Measurements from ENCODE around the gene TLK1.

DNA sequence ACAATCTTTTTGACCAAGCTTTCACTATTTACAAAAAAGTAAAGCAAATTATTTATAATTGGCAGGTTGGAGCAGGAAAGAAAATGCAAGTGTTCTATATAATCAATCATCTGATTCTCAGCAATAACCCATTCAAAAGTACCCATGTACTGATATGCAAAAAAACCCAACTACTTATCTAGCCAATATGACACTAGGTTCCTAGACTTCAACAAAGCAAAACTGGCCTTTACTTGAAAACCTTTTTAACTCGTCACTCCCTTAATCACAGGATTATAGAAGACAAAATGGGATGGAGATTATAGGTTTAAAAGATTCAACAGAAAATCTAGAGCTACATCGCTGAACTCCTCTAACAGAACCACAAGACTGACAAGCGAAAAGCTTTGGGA is 3.6 kb downstream of the TLK1 start:
- TF ChIP-seq, protein P1, sequence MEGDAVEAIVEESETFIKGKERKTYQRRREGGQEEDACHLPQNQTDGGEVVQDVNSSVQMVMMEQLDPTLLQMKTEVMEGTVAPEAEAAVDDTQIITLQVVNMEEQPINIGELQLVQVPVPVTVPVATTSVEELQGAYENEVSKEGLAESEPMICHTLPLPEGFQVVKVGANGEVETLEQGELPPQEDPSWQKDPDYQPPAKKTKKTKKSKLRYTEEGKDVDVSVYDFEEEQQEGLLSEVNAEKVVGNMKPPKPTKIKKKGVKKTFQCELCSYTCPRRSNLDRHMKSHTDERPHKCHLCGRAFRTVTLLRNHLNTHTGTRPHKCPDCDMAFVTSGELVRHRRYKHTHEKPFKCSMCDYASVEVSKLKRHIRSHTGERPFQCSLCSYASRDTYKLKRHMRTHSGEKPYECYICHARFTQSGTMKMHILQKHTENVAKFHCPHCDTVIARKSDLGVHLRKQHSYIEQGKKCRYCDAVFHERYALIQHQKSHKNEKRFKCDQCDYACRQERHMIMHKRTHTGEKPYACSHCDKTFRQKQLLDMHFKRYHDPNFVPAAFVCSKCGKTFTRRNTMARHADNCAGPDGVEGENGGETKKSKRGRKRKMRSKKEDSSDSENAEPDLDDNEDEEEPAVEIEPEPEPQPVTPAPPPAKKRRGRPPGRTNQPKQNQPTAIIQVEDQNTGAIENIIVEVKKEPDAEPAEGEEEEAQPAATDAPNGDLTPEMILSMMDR (IDR thresholded peaks at IDR 0.05) = no peak
- no peak for TF ChIP-seq EP300 (IDR thresholded peaks at IDR 0.05)
